Measurements from ENCODE around the gene CACNA1C. TPM values are rescaled to one million over a fixed set of nuclear protein-coding genes. Genes with fewer than 3 reads are reported as not detected.

The CACNA1C gene
- total and polyA plus RNA-seq, 2 donors (not counting 1 experiment from before 2014, with no cell fraction given): 7.6 to 11.4 TPM

DNA sequence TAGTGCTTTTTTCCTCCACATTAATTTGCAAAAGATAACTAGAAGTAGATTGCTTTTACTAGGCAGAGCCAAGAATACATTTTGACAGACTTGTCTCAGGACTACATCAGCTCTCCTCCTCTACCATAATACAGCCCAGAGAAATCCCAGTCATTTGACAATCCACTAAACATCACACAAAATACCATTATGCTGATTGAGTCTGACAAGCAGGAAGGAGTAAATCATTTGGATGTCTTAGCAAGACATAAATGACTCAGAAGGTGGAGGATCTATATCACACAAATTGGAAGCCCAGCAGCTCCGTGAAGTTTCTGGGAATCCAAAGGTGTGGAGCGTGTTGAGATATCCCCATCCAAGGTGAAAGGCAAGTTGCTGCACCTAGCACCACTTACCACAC is 666.6 kb downstream of the CACNA1C start:
- DNase-seq (ENCODE audit: low read depth in 2 of 2): no peak
- Histone ChIP-seq H3K79me2 (ENCODE audit: control insufficient read depth, insufficient read depth, low read length) (no peaks in the 10 kb centered on the region), H3K9ac (ENCODE audit: insufficient read depth, low read length) (no peak overlapping the region), H4K20me1 (ENCODE audit: control insufficient read depth, extremely low read depth, insufficient read depth, low read length) (no peaks in the 10 kb centered on the region), H3K4me1 (ENCODE audit: control insufficient read depth, extremely low read depth, insufficient read depth, low read length) (no peaks in the 10 kb centered on the region), H2AFZ (ENCODE audit: low read length) (no peak overlapping the region), H3K9me3 (ENCODE audit: control insufficient read depth, insufficient read depth, low read depth, low read length) (no peaks in the 10 kb centered on the region), H3K4me3 (replicated peaks in 1 of 4; ENCODE audit: control extremely low read depth in 1 of 4, insufficient read depth in 1 of 4, low read depth in 3 of 4, low read length in 4 of 4) (no peak overlapping the region), H3K36me3 (ENCODE audit: control insufficient read depth, insufficient read depth, low read length) (no peaks in the 10 kb centered on the region), H3K4me2 (ENCODE audit: extremely low read depth, insufficient read depth, low read length) (no peak overlapping the region), H3K27me3 (ENCODE audit: control insufficient read depth, insufficient read depth, low read length) (peaks cover 14% of the 10 kb centered on the region), H3K27ac (ENCODE audit: insufficient read depth, low read length) (no peak overlapping the region)
- TF ChIP-seq EZH2 (IDR thresholded peaks at IDR 0.05; ENCODE audit: low read length, missing control alignments): no peak
- TF ChIP-seq, protein P1, sequence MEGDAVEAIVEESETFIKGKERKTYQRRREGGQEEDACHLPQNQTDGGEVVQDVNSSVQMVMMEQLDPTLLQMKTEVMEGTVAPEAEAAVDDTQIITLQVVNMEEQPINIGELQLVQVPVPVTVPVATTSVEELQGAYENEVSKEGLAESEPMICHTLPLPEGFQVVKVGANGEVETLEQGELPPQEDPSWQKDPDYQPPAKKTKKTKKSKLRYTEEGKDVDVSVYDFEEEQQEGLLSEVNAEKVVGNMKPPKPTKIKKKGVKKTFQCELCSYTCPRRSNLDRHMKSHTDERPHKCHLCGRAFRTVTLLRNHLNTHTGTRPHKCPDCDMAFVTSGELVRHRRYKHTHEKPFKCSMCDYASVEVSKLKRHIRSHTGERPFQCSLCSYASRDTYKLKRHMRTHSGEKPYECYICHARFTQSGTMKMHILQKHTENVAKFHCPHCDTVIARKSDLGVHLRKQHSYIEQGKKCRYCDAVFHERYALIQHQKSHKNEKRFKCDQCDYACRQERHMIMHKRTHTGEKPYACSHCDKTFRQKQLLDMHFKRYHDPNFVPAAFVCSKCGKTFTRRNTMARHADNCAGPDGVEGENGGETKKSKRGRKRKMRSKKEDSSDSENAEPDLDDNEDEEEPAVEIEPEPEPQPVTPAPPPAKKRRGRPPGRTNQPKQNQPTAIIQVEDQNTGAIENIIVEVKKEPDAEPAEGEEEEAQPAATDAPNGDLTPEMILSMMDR (conservative IDR thresholded peaks at IDR 0.05 in 1 of 2, IDR thresholded peaks at IDR 0.05 in 1 of 2; ENCODE audit: low read depth in 1 of 2, low read length in 2 of 2): no peak

GRCh38 chr12:2722806-2723205 is 670.0 kb downstream of the CACNA1C start:
- TF ChIP-seq, protein P1 (conservative IDR thresholded peaks at IDR 0.05 in 1 of 2, IDR thresholded peaks at IDR 0.05 in 1 of 2; ENCODE audit: low read depth in 1 of 2, low read length in 2 of 2): no peak
- TF ChIP-seq EZH2 (IDR thresholded peaks at IDR 0.05; ENCODE audit: low read length, missing control alignments): no peak
- Histone ChIP-seq H3K4me3 (replicated peaks in 1 of 4; ENCODE audit: control extremely low read depth in 1 of 4, insufficient read depth in 1 of 4, low read depth in 3 of 4, low read length in 4 of 4) (no peak overlapping the region), H3K27ac (ENCODE audit: insufficient read depth, low read length) (no peak overlapping the region), H3K79me2 (ENCODE audit: control insufficient read depth, insufficient read depth, low read length) (no peaks in the 10 kb centered on the region), H3K4me1 (ENCODE audit: control insufficient read depth, extremely low read depth, insufficient read depth, low read length) (no peaks in the 10 kb centered on the region), H3K4me2 (ENCODE audit: extremely low read depth, insufficient read depth, low read length) (no peak overlapping the region), H3K27me3 (ENCODE audit: control insufficient read depth, insufficient read depth, low read length) (peaks cover 23% of the 10 kb centered on the region), H3K9ac (ENCODE audit: insufficient read depth, low read length) (no peak overlapping the region), H3K36me3 (ENCODE audit: control insufficient read depth, insufficient read depth, low read length) (no peaks in the 10 kb centered on the region), H3K9me3 (ENCODE audit: control insufficient read depth, insufficient read depth, low read depth, low read length) (no peaks in the 10 kb centered on the region), H4K20me1 (ENCODE audit: control insufficient read depth, extremely low read depth, insufficient read depth, low read length) (no peaks in the 10 kb centered on the region), H2AFZ (ENCODE audit: low read length) (no peak overlapping the region)
- peak in 1 of 2 donors; percentile 37 for DNase-seq (ENCODE audit: low read depth in 2 of 2)

DNA sequence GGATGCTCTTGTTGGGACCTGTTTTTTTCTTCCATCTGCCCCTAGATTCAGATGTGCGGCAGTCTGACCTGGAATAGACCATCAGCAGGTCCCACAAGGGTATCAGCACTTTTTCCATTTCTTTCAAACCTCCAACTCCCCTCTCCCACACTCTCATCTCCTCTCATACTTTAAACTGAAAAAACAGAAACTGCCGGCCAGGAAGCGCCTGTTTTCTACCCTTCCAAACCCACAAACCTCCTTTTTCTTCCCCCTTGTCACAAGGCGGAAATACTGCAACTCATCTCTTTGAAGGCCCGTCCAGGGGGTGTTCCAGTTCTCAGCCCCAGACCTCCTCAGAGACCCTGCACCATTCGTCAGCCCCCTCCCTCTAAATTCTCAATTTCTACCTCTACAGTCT is 679.5 kb downstream of the CACNA1C start:
- DNase-seq (ENCODE audit: low read depth in 2 of 2): no peak
- no peaks in the 10 kb centered on the region for H4K20me1 ChIP-seq (ENCODE audit: control insufficient read depth, extremely low read depth, insufficient read depth, low read length)
- H3K36me3 ChIP-seq (ENCODE audit: control insufficient read depth, insufficient read depth, low read length): no peaks in the 10 kb centered on the region
- H3K27ac ChIP-seq (ENCODE audit: insufficient read depth, low read length): no peak overlapping the region
- peaks cover 15% of the 10 kb centered on the region for H3K27me3 ChIP-seq (ENCODE audit: control insufficient read depth, insufficient read depth, low read length)
- no peaks in the 10 kb centered on the region for H3K9me3 ChIP-seq (ENCODE audit: control insufficient read depth, insufficient read depth, low read depth, low read length)
- no peak overlapping the region for H3K4me2 ChIP-seq (ENCODE audit: extremely low read depth, insufficient read depth, low read length)
- H3K9ac ChIP-seq (ENCODE audit: insufficient read depth, low read length): no peak overlapping the region
- no peaks in the 10 kb centered on the region for H3K4me1 ChIP-seq (ENCODE audit: control insufficient read depth, extremely low read depth, insufficient read depth, low read length)
- no peaks in the 10 kb centered on the region for H3K79me2 ChIP-seq (ENCODE audit: control insufficient read depth, insufficient read depth, low read length)
- no peak overlapping the region for H3K4me3 ChIP-seq (replicated peaks in 1 of 4; ENCODE audit: control extremely low read depth in 1 of 4, insufficient read depth in 1 of 4, low read depth in 3 of 4, low read length in 4 of 4)
- H2AFZ ChIP-seq (ENCODE audit: low read length): no peak overlapping the region
- TF ChIP-seq, protein P1 (conservative IDR thresholded peaks at IDR 0.05 in 1 of 2, IDR thresholded peaks at IDR 0.05 in 1 of 2; ENCODE audit: low read depth in 1 of 2, low read length in 2 of 2): no peak
- TF ChIP-seq EZH2 (IDR thresholded peaks at IDR 0.05; ENCODE audit: low read length, missing control alignments): no peak
